Measurements from ENCODE around the gene SLC32A1. TPM values are rescaled to one million over a fixed set of nuclear protein-coding genes. Genes with fewer than 3 reads are reported as not detected.

Gene SLC32A1
- total RNA-seq, 4 donors from 2014 or later: not detected

DNA sequence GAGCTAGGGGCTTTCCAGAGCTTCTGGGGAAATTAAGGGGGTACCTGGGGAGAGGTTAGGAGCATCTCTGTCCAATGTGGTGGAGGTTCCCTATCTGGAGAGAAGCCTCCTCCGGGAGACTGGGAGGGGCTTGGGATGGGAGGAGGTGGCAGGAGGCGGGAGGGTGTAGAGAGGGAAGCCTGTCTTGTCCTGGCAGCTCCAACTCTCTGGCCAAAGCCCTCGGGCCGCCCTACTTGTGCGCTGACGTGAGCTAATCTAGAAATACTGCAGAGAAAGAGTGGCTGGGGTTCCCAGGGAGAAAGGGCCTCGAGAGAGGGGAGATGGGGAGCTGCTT lies 1.6 kb upstream of the SLC32A1 start:
- DNase-seq (ENCODE audit: low spot score in 2 of 2): no peak
- intact Hi-C loops (cut with DNase I; ENCODE audit: low total_unique reads): no loop called here
- 0 to 4% methylated on average over 7 of the region's 7 CpGs for WGBS, 2 donors
- no peak for TF ChIP-seq POLR2A (IDR thresholded peaks at IDR 0.05)
- H3K4me3 ChIP-seq (ENCODE audit: low read depth, poor library complexity, severe bottlenecking): no peak overlapping the region

DNA sequence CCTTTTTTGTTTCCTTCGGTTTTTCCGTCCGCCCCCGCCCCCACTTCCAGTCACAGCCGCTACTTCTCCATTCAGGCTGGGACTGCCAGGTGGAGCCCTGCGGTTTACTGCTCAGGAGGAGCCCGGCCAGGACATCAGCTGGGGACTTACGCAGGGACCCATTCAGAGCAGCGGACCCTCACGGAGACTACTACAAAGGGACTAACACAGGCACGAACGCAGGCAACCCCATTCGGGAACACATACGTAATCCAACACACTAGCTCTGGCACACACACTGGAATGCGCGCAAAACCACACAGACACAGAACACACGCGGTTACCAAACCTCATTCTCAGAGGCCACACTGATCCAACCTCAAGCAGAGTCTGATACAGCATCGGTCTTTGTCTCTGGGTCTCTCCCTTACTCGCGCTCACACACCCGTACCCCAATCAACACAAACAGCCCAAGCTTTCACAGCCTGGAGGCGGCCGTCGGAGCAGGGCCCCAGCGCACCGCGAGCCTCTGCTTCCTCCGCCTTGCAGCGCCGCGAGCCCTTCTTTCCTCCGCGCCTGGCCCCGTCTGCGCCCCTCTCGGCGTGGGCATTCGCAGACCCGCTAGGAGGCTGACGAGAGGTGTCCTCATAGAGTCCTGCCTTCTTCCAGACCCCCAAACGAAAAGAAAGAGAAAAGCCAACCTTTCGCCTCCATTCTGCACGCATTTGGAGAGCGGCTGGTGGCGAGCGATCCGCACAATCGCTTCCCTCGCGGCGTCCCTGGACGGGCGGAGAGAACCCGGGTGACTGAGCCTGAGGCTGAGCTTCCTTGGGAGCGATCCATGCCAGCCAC lies 1.1 kb upstream of the SLC32A1 start:
- WGBS, 2 donors: 2% methylated on average over 55 to 56 of the region's 56 CpGs
- TF ChIP-seq POLR2A (IDR thresholded peaks at IDR 0.05): no peak
- TF ChIP-seq, protein P1, sequence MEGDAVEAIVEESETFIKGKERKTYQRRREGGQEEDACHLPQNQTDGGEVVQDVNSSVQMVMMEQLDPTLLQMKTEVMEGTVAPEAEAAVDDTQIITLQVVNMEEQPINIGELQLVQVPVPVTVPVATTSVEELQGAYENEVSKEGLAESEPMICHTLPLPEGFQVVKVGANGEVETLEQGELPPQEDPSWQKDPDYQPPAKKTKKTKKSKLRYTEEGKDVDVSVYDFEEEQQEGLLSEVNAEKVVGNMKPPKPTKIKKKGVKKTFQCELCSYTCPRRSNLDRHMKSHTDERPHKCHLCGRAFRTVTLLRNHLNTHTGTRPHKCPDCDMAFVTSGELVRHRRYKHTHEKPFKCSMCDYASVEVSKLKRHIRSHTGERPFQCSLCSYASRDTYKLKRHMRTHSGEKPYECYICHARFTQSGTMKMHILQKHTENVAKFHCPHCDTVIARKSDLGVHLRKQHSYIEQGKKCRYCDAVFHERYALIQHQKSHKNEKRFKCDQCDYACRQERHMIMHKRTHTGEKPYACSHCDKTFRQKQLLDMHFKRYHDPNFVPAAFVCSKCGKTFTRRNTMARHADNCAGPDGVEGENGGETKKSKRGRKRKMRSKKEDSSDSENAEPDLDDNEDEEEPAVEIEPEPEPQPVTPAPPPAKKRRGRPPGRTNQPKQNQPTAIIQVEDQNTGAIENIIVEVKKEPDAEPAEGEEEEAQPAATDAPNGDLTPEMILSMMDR (IDR thresholded peaks at IDR 0.05): no peak
- intact Hi-C loops (cut with DNase I; ENCODE audit: low total_unique reads): no loop called here
- H3K4me3 ChIP-seq (ENCODE audit: low read depth, poor library complexity, severe bottlenecking): no peak overlapping the region
- no peak for DNase-seq (ENCODE audit: low spot score in 2 of 2)

DNA sequence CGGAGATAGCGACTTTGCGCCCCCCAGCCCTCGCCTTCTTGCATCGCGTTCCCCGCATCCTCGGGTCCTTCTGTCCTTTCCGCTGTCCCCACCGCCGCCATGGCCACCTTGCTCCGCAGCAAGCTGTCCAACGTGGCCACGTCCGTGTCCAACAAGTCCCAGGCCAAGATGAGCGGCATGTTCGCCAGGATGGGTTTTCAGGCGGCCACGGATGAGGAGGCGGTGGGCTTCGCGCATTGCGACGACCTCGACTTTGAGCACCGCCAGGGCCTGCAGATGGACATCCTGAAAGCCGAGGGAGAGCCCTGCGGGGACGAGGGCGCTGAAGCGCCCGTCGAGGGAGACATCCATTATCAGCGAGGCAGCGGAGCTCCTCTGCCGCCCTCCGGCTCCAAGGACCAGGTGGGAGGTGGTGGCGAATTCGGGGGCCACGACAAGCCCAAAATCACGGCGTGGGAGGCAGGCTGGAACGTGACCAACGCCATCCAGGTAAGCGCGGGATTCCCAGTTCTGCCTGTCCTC lies 401 bp downstream of the SLC32A1 start:
- WGBS, 2 donors: 3 to 6% methylated on average over 21 to 25 of the region's 46 CpGs
- no peak for TF ChIP-seq POLR2A (IDR thresholded peaks at IDR 0.05)
- TF ChIP-seq, protein P1 (IDR thresholded peaks at IDR 0.05): no peak
- H3K4me3 ChIP-seq (ENCODE audit: low read depth, poor library complexity, severe bottlenecking): no peak overlapping the region
- DNase-seq (ENCODE audit: low spot score in 2 of 2): no peak
- intact Hi-C loops (cut with DNase I; ENCODE audit: low total_unique reads): no loop called here

DNA sequence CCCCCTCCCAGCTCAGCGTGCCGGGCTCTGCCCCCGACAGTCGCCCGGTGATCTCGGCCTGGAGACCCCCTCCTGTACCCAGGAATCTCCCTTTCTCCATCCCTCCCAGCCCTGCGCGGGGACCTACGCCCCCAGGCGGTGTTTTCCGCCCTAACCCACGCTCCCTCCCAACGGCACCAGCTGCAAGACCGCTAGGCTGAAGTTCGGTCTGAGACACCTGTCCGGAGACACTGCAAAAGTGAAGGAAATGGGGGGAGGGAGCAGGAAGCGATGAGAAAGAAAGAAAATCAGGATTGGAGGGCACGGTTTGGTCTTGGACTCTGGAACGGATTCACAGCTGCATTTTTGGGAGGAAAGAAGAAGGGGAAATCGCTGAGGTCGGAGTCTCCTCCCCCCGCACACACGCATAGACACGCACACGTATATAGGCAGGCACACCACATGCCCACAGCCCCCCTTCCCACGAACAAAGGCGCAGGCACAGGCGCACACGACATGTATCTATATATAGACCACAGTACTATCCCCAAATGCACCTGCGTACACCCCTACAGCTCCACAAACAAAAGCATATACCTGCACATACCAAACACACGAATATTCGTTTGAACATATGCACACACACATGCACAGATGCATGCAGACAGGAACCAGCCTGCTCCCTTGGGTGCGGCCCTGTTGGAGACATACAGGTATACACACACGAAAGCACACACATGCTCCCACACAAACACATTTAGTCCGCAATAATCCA lies 1.0 kb downstream of the SLC32A1 start:
- intact Hi-C loops (cut with DNase I; ENCODE audit: low total_unique reads): no loop called here
- no peak for DNase-seq (ENCODE audit: low spot score in 2 of 2)
- TF ChIP-seq, protein P1 (IDR thresholded peaks at IDR 0.05): no peak
- TF ChIP-seq POLR2A (IDR thresholded peaks at IDR 0.05): no peak
- WGBS, 2 donors: 3 to 5% methylated on average over 32 to 35 of the region's 35 CpGs
- H3K4me3 ChIP-seq (ENCODE audit: low read depth, poor library complexity, severe bottlenecking): no peak overlapping the region

DNA sequence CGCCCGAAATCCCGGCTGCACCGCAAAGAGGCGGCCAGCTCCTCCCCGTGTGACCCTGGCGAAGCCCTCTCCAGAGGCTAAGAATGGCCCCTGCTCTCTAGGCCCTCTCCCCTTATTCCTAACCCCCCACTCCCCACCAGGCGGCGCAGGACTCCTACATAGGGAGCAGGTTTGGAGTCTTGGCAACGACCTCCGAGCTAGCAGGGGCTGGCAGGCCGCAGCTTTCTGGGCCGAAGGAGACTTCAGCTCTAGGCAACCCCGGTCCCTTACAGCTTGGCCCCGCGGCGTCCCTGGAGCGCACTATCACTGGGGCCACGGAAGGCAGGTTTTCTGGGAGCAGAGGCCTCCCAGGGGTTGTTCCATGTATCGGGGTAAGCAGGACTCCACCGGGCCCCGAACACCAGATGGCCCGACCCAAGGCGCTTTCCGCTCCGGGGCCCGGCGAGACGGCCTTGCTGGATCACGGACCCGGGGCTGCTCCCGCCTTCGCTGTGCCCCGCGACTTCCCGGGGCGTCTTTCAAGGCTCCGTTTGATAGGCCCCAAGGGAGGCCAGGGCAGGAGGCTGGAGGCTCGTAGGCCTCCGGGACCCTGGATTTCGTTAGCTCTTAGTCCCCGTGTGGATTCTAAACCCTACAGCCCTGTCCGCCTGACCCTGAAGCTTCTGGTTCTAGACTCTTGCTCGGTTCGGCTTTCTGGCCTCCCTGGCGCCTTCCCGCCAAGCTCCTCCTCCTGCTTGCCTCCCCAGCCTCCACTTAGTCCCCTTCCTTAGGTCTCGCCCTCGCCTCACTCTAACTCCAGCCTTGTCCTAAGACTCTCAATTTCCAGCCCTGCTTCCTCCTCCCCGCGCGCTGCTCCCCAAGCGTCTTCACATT lies 1.9 kb downstream of the SLC32A1 start:
- WGBS, 2 donors: 9 to 16% methylated on average over 27 to 38 of the region's 53 CpGs
- intact Hi-C loops (cut with DNase I; ENCODE audit: low total_unique reads): no loop called here
- DNase-seq (ENCODE audit: low spot score in 2 of 2): no peak
- no peak overlapping the region for H3K4me3 ChIP-seq (ENCODE audit: low read depth, poor library complexity, severe bottlenecking)
- TF ChIP-seq, protein P1 (IDR thresholded peaks at IDR 0.05): no peak
- TF ChIP-seq POLR2A (IDR thresholded peaks at IDR 0.05): no peak
